ENCODE results near the gene SGPL1.

SGPL1 gene

DNA sequence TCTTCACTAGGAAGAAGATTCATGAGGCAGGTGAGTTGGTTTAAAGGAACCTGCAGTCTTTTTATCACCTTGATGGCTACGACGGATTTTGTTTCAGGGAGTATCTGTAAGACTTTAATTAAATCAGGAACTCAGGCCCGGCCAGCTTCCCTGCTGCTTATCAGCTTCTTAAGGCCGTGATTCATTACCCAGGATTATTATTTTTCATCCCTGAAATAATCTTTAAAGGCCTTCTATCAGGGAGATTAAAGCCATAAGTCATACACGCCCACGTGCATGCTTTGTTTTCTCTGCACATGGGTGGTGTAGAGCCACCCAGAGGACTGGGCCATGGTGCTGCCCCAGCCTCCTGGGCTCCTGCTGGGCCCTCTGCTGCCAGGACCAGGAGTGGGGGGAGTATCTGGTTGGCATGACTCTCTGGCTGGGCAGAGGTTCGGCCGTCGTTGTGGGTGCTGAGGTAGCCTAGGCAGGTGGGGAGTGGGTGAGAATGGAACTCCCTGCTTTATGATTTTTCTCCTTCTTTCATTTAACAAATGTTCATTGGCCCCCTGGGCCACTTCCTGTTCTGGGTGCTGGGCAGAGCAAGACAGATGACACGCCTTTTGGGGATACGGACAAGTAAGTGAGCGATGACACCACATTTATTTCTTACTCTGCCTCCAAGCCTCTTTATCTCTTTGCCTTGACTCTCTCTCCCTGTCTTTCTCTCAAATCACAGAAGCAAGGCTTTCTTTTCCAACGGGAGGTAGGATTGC is 111.6 kb downstream of the SGPL1 start:
- no peak for DNase-seq

DNA sequence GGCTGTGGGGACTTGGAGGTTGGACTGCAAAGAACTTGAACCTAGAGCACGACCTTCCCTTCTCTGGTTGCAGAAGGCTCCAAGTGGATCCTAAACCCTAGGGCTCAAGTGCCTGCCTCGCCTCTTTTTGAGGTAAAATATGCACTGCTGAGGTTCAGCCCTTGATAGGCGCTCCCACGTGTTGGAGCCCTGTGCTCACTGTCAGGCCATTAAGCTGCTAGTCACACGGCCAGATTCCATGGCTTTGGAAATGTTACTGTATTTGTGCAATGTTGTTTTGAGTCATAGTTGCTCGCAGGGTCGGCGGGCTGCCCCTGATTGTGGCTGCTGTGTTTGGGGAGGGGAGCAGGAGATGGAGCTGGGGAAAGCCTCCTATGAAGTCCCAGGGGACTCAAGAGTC is 112.4 kb downstream of the SGPL1 start:
- no peak for DNase-seq

DNA sequence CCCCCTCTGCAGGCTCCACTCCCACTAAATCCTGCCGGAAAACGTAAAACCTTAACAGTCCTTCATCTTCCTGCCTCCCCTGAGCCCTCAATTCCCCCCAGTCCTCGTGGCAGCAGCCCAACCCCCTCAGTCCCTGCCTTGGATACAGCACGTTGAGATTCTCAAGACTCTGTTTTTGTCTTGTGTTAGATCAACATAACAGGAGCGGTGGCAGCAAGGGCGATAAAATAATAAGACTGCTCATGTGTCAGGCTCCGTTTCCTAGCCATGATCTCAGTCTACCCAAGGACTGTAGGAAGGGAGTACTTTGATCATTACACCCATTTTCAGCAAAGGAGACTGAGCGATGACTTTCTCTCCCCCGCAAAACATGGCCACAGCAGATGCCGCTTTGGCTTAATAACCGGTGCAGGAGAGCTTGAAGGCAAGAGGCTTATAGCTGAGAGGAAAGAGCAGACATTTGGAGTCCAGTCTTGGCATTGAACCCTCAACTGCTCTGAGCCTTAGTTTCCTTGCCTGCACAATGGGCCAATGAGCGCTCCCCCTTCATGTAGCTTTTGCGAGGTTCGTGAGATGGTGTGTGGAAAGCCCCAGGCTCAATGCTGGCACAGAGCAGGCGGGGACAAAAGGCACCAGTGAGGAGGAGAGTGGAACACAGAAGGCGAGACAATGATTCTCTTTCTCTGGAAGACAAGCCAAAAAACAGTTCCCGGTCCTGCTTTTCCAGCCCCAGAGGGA is 114.7 kb downstream of the SGPL1 start:
- DNase-seq, result no peak
